Activated CD8-positive, alpha-beta memory T cell treated with anti-CD3 and anti-CD28 coated beads for 1 hour (primary cell): ENCODE measurements around the gene SLC8B1.

Source experiments
- DNase-seq, 2 donors: peaks; one replicate each; pipeline ENCODE4 v3.0.0-alpha.2; 2020; ENCODE audit warnings: low read depth in 1 of 2; ENCODE audit errors: extremely low read depth in 1 of 2

SLC8B1 gene

GRCh38 chr12:113325916-113326315 lies 9.0 kb downstream of the SLC8B1 start:
- no peak for DNase-seq

DNA sequence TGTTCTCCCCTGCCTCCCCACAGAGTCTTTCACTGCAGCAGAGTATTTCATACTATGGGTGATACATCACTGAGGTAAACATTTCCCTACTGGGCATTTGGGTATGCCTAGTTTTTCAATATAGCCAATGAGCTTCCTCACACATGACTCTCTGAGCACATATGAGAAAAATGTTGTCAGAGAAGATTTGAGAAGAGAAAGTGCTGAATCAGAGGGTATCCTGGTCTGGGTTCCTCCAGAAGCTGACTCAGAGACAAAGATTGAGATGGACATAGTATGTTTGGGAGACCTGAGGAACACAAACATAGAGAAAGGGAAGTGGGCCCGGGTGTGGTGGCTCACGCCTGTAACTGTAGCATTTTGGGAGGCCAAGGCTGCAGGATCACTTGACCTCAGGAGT lies 12.6 kb downstream of the SLC8B1 start:
- no peak for DNase-seq

DNA sequence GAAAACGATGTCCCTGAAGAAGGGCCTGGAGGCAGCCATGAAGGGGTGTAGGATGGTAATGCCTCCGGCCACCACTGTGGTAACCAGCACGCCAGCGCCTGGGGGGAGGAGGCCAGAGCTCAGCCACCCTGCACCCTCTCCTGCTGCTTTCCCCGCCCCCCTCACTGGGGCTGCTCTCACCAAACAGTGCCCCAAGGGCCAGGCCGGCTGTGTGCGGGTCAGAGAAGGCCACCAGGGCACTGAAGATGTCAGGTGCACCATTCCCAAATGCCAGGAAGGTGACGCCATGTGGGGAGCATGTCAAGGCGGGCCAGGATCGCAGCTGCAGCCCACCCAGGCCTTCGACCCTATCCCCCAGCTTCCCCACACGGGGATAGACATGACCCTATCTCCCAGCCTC lies 14.5 kb downstream of the SLC8B1 start:
- no peak for DNase-seq

DNA sequence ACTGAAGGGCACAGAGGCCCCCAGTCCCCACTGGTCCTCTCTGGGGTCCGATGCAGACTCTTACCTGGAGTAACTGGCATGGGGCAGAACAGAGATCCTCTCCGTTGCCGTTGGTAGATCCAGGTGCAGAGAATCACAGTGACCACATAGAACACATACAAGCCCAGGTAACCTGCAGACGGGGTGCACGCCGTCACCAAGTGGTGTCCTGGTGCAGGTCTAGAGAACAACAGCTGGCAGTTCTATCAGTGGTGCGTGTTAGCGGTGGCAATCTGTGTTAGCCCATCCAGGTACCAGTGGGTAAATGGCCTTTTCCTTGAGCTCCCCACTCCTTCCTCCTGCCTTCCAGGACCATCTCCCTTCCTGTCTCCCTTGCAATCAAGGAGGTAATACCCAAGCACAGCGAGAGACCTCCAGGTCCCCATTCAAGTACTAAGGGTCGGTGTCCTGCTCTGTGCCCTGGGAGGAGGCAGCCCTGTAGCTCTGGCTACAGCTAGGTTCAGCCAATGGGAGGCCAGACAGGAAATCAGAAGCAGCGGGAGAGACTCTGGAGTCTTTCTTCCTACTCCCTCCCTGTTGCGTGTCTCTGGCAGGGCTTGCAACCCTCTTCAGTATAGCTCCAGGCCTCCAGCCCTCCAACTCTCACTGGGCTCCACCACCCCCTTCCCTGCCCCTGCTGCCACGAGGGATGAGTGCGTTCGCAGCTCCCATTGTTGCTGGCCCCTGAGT lies 15.8 kb downstream of the SLC8B1 start:
- no peak for DNase-seq

- DNase-seq: no peak
These were observed 16.8 kb downstream of the SLC8B1 start for GRCh38 chr12:113318046-113318656.

DNA sequence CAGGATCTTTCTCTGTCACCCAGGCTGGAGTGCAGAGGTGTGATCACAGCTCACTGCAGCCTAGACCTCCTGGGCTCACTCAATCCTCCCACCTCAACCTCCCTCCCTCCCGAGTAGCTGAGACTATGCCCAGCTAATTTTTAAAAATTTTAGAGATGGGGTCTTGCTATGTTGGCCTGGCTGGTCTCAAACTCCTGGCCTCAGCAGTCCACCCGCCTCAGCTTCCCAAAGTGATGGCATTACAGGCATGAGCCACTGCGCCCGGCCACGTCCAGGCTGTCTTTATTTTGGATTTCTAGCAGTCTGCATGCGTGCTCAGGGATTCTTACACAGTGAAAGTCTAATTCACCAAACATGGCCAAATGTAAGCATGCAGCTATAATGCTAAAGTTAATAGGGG lies 17.8 kb downstream of the SLC8B1 start:
- DNase-seq: no peak

- DNase-seq: no peak
These were observed 18.8 kb downstream of the SLC8B1 start for GRCh38 chr12:113316155-113316554.

DNA sequence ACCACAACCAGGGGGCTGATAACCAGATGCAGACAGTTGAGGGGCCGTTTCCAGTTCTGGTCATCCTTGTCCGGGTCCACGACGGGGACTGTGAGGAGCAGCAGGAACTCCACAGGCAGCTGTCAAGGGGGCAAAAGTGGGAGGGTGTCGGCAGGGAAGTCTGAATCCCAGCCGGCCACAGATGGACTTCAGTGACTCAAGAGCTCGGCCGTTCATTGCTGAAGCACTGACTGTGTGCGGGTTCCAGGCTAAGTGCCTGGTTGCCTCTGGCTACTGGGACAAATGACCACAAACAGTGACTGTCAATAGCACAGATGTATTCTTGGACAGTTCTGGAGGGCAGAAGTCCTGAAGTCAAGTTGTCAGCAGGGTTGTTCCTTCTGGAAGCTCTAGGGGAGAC lies 19.6 kb downstream of the SLC8B1 start:
- DNase-seq: no peak

GRCh38 chr12:113314121-113314529 lies 20.8 kb downstream of the SLC8B1 start:
- no peak for DNase-seq

DNA sequence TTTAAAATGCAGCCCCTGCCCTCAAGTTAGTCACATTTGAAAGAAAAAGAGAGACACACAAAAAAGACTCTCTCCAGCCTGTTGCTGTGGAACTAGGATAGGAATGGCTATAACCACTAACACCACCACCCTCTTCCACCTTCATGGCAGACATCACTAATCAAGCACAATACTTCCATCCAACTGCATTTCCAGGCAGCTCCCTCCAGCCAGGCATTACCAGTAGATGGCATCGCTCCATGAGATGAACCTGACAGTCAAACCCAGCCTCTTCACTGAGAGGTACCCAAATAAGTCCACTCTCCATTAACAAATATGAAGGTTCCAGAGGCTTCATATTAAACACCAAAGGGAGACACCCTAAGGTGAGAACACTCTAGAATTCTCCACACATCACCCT lies 24.4 kb downstream of the SLC8B1 start:
- no peak for DNase-seq

DNA sequence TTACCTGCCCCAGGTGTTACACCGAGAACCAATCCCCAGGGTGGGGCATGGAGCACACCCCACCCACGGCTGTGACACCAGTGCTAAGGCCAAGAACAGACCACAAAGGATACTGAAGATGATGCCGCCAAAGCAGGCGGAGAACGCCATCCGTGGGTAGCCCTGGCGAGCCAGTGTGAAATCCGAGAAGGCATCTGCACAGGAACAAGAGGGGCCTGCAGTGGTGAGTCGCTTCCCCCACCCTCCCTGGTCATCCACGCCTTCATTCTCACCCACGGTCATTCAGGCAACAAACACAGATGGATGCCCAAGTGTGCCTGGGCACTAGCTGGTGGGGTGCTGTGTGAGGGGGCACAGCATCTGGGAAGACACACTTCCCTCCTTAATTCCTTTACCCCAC lies 28.5 kb downstream of the SLC8B1 start:
- DNase-seq: no peak

GRCh38 chr12:113305281-113305856 lies 29.5 kb downstream of the SLC8B1 start:
- no peak for DNase-seq

DNA sequence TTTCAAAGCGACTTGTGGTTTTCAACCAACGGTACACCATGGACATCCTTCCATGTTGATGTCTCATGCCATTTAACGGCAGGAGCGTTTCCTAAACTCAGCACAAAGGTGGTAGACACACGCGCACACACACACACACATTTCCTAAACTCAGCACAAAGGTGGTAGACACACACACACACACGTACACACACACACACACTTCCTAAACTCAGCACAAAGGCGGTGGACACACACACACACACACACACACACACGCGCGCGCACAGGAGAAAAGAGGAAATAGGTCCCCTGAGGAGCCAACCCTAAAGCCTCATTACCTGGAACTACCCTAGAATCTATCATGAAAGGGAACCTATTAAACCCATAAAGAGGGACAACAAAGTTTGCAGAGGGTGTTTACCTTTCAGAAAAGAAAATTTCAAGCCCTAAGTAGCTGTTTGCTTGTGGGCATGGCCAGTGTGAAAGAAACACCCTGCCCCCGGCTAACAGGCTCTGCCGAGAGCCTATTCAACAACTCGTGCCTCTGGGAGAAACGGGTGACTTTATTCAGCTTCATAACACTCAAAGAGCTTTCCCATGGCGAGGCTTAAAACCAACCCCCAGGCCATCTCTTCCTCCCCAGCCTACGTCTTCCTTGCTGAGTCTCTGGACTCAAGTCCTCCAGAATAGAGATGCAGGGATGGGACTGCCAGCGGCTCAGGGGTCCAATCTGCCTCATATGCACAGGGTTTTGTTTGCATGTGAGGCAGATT lies 31.8 kb downstream of the SLC8B1 start:
- DNase-seq: no peak

- DNase-seq: no peak
These were observed 32.4 kb downstream of the SLC8B1 start for GRCh38 chr12:113302466-113302865.

DNA sequence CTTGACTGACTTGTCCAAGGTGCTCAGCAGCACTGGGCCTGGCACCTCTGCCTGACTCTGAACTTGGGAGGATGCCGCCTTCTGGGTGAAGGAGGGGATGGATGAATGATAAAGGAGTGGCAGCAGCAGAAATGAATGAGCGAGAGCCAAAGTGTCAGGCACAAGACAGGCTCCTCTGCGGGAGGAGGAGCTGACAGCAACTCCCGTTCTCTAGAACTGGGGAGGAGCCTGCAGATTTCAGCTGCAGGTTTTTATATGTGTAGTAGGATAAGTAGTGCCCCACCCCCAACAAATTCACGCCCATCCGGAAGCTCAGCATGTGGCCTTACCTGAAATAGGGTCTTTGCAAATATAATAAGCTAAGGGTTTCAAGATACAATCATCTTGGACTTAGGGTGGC lies 33.1 kb downstream of the SLC8B1 start:
- no peak for DNase-seq

- DNase-seq: no peak
These were observed 35.2 kb downstream of the SLC8B1 start for GRCh38 chr12:113299619-113300237.

GRCh38 chr12:113298861-113299545 lies 35.9 kb downstream of the SLC8B1 start:
- no peak for DNase-seq

- DNase-seq: no peak
These were observed 36.5 kb downstream of the SLC8B1 start for GRCh38 chr12:113298472-113298817.

- no peak for DNase-seq
These were observed 37.1 kb downstream of the SLC8B1 start for GRCh38 chr12:113297621-113298471.

GRCh38 chr12:113297214-113297587 lies 37.7 kb downstream of the SLC8B1 start:
- no peak for DNase-seq
